Ectodermal cell (in vitro differentiated cells): ENCODE data around the gene CCDC148.

Experiments used
- H3K27ac ChIP-seq: 2 replicates; pipeline ENCODE4 v1.7.0; 2013; ENCODE audit warnings: mild to moderate bottlenecking, low read depth, low read length; ENCODE audit not compliant: insufficient read depth, poor library complexity, severe bottlenecking
- H3K27me3 ChIP-seq: 2 replicates; pipeline ENCODE4 v1.7.0; 2013; ENCODE audit warnings: mild to moderate bottlenecking, low read length; ENCODE audit not compliant: insufficient read depth, control insufficient read depth, poor library complexity, severe bottlenecking
- H3K36me3 ChIP-seq: one replicate; pipeline ENCODE4 v1.7.0; 2013; ENCODE audit warnings: low read length; ENCODE audit not compliant: control insufficient read depth, insufficient read depth
- H3K4me1 ChIP-seq: one replicate; pipeline ENCODE4 v1.7.0; 2013; ENCODE audit warnings: low read length; ENCODE audit not compliant: control insufficient read depth, insufficient read depth
- H3K4me3 ChIP-seq: 2 replicates; pipeline ENCODE4 v1.7.0; 2013; ENCODE audit warnings: low read depth, low read length, control low read depth; ENCODE audit not compliant: insufficient read depth
- H3K9me3 ChIP-seq: 2 replicates; pipeline ENCODE4 v1.7.0; 2013; ENCODE audit warnings: mild to moderate bottlenecking, low read length, moderate library complexity; ENCODE audit not compliant: control insufficient read depth
- WGBS, 2 experiments: methylation state at CpG; one replicate each; pipeline ENCODE4 v1.1.7; 2013; ENCODE audit warnings: missing lambda C conversion rate in 2 of 2; 5-methylcytosine and 5-hydroxymethylcytosine counted together

Gene CCDC148

GRCh38 chr2:158273791-158274190 lies 182.8 kb downstream of the CCDC148 start:
- whole genome bisulfite sequencing, 2 experiments: 92 to 95% methylated on average over 3 of the region's 3 CpGs
- no peaks in the 10 kb centered on the region for H3K9me3 ChIP-seq
- no peaks in the 10 kb centered on the region for H3K27me3 ChIP-seq
- no peak overlapping the region for H3K4me3 ChIP-seq
- no peaks in the 10 kb centered on the region for H3K36me3 ChIP-seq
- no peaks in the 10 kb centered on the region for H3K4me1 ChIP-seq
- H3K27ac ChIP-seq: no peak overlapping the region

GRCh38 chr2:158270536-158270935 lies 186.0 kb downstream of the CCDC148 start:
- 92 to 94% methylated on average over 2 to 3 of the region's 3 CpGs for WGBS, 2 experiments
- Histone ChIP-seq H3K4me1 (no peaks in the 10 kb centered on the region), H3K9me3 (no peaks in the 10 kb centered on the region), H3K27ac (no peak overlapping the region), H3K27me3 (no peaks in the 10 kb centered on the region), H3K4me3 (no peak overlapping the region), H3K36me3 (no peaks in the 10 kb centered on the region)

- no peak overlapping the region for H3K4me3 ChIP-seq
- H3K9me3 ChIP-seq: no peaks in the 10 kb centered on the region
- no peaks in the 10 kb centered on the region for H3K36me3 ChIP-seq
- H3K4me1 ChIP-seq: no peaks in the 10 kb centered on the region
- no peaks in the 10 kb centered on the region for H3K27me3 ChIP-seq
- WGBS, 2 experiments: 92 to 95% methylated on average over 2 of the region's 2 CpGs
- H3K27ac ChIP-seq: no peak overlapping the region
Measured at GRCh38 chr2:158269143-158269542, 187.4 kb downstream of the CCDC148 start.

GRCh38 chr2:158266111-158266510 lies 190.4 kb downstream of the CCDC148 start:
- WGBS, 2 experiments: 86 to 90% methylated on average over 2 of the region's 2 CpGs

GRCh38 chr2:158255257-158255656 lies 201.3 kb downstream of the CCDC148 start:
- Histone ChIP-seq H3K4me1 (no peaks in the 10 kb centered on the region), H3K9me3 (no peaks in the 10 kb centered on the region), H3K27me3 (no peaks in the 10 kb centered on the region), H3K36me3 (no peaks in the 10 kb centered on the region), H3K27ac (no peak overlapping the region), H3K4me3 (no peak overlapping the region)
- 91 to 97% methylated on average over 2 of the region's 2 CpGs for WGBS, 2 experiments

More at GRCh38 chr2:158266111-158266510, 190.4 kb downstream of the CCDC148 start:
- no peaks in the 10 kb centered on the region for H3K4me1 ChIP-seq
- H3K36me3 ChIP-seq: no peaks in the 10 kb centered on the region
- no peaks in the 10 kb centered on the region for H3K9me3 ChIP-seq
- no peak overlapping the region for H3K4me3 ChIP-seq
- H3K27ac ChIP-seq: no peak overlapping the region
- no peaks in the 10 kb centered on the region for H3K27me3 ChIP-seq

- no peaks in the 10 kb centered on the region for H3K36me3 ChIP-seq
- H3K4me1 ChIP-seq: no peaks in the 10 kb centered on the region
- H3K27ac ChIP-seq: no peak overlapping the region
- H3K9me3 ChIP-seq: no peaks in the 10 kb centered on the region
- WGBS, 2 experiments: 87 to 93% methylated on average over 1 of the region's 1 CpG
- H3K27me3 ChIP-seq: no peaks in the 10 kb centered on the region
- no peak overlapping the region for H3K4me3 ChIP-seq
Measured at GRCh38 chr2:158253170-158253569, 203.4 kb downstream of the CCDC148 start.

GRCh38 chr2:158251356-158251755 lies 205.2 kb downstream of the CCDC148 start:
- H3K27me3 ChIP-seq: no peaks in the 10 kb centered on the region
- H3K4me3 ChIP-seq: no peak overlapping the region
- WGBS, 2 experiments: 91 to 100% methylated on average over 1 to 3 of the region's 3 CpGs
- H3K9me3 ChIP-seq: no peaks in the 10 kb centered on the region
- H3K36me3 ChIP-seq: no peaks in the 10 kb centered on the region
- H3K4me1 ChIP-seq: no peaks in the 10 kb centered on the region
- no peak overlapping the region for H3K27ac ChIP-seq

- H3K4me1 ChIP-seq: no peaks in the 10 kb centered on the region
- 52 to 64% methylated on average over 4 of the region's 4 CpGs for WGBS, 2 experiments
- H3K27ac ChIP-seq: no peak overlapping the region
- H3K36me3 ChIP-seq: no peaks in the 10 kb centered on the region
- no peaks in the 10 kb centered on the region for H3K27me3 ChIP-seq
- no peak overlapping the region for H3K4me3 ChIP-seq
- no peaks in the 10 kb centered on the region for H3K9me3 ChIP-seq
Measured at GRCh38 chr2:158243392-158243791, 213.2 kb downstream of the CCDC148 start.

- Histone ChIP-seq H3K9me3 (no peaks in the 10 kb centered on the region), H3K36me3 (no peaks in the 10 kb centered on the region), H3K27me3 (no peaks in the 10 kb centered on the region), H3K4me1 (no peaks in the 10 kb centered on the region), H3K27ac (no peak overlapping the region), H3K4me3 (no peak overlapping the region)
- WGBS, 2 experiments: 53 to 56% methylated on average over 2 of the region's 2 CpGs
Measured at GRCh38 chr2:158242280-158242679, 214.3 kb downstream of the CCDC148 start.

- Histone ChIP-seq H3K4me1 (no peaks in the 10 kb centered on the region), H3K27me3 (no peaks in the 10 kb centered on the region), H3K27ac (no peak overlapping the region), H3K36me3 (no peaks in the 10 kb centered on the region), H3K9me3 (no peaks in the 10 kb centered on the region), H3K4me3 (no peak overlapping the region)
- 78 to 95% methylated on average over 1 of the region's 2 CpGs for whole genome bisulfite sequencing, 2 experiments
Measured at GRCh38 chr2:158240975-158241374, 215.6 kb downstream of the CCDC148 start.

- 83 to 100% methylated on average over 1 of the region's 2 CpGs for WGBS, 2 experiments
Measured at GRCh38 chr2:158239271-158239670, 217.3 kb downstream of the CCDC148 start.

More at GRCh38 chr2:158239271-158239670, 217.3 kb downstream of the CCDC148 start:
- no peak overlapping the region for H3K27ac ChIP-seq
- H3K4me3 ChIP-seq: no peak overlapping the region
- H3K36me3 ChIP-seq: no peaks in the 10 kb centered on the region
- H3K9me3 ChIP-seq: no peaks in the 10 kb centered on the region
- H3K4me1 ChIP-seq: no peaks in the 10 kb centered on the region
- H3K27me3 ChIP-seq: no peaks in the 10 kb centered on the region
